Trophoblast cell (in vitro differentiated cells and primary cell): Measurements from ENCODE around the gene BRD4.

Source experiments
- DNase-seq, 2 donors: peaks; one replicate each; pipeline ENCODE4 v3.0.0-alpha.2; 2016
- H2AFZ ChIP-seq: 2 replicates; pipeline ENCODE4 v1.6.1; 2013; ENCODE audit warnings: low read length, moderate library complexity, mild to moderate bottlenecking; ENCODE audit not compliant: insufficient read depth, poor library complexity
- H2AK5ac ChIP-seq: 2 replicates; pipeline ENCODE4 v1.6.1; 2013; ENCODE audit warnings: mild to moderate bottlenecking, low read length
- H2BK120ac ChIP-seq: 2 replicates; pipeline ENCODE4 v1.6.1; 2013; ENCODE audit warnings: low read length, mild to moderate bottlenecking, moderate library complexity; ENCODE audit not compliant: insufficient read depth, poor library complexity
- H2BK12ac ChIP-seq: 2 replicates; pipeline ENCODE4 v1.6.1; 2013; ENCODE audit warnings: mild to moderate bottlenecking, low read length, moderate library complexity
- H2BK5ac ChIP-seq: 2 replicates; pipeline ENCODE4 v1.6.1; 2013; ENCODE audit warnings: low read length, low read depth, moderate library complexity, mild to moderate bottlenecking; ENCODE audit not compliant: poor library complexity
- H3K14ac ChIP-seq: 2 replicates; pipeline ENCODE4 v1.6.1; 2013; ENCODE audit warnings: mild to moderate bottlenecking, low read length
- H3K18ac ChIP-seq: 2 replicates; pipeline ENCODE4 v1.6.1; 2013; ENCODE audit warnings: mild to moderate bottlenecking, low read length
- H3K23ac ChIP-seq: 2 replicates; pipeline ENCODE4 v1.6.1; 2013; ENCODE audit warnings: low read length
- H3K27ac ChIP-seq: 2 replicates; pipeline ENCODE4 v1.5.1; 2013; ENCODE audit warnings: low read depth, mild to moderate bottlenecking, inconsistent platforms, low read length, moderate library complexity
- H3K27me3 ChIP-seq: 2 replicates; pipeline ENCODE4 v1.6.1; 2013; ENCODE audit warnings: inconsistent platforms, mild to moderate bottlenecking, low read length, moderate library complexity; ENCODE audit not compliant: insufficient read depth
- H3K36me3 ChIP-seq, 2 experiments: 1 replicate in 1 of 2; 2 replicates in 1 of 2; pipeline ENCODE4 v1.6.1; 2013; ENCODE audit warnings: low read length in 2 of 2, mild to moderate bottlenecking in 2 of 2, moderate library complexity in 1 of 2; ENCODE audit not compliant: insufficient read depth in 2 of 2, control insufficient read depth in 1 of 2
- H3K4ac ChIP-seq: 2 replicates; pipeline ENCODE4 v1.6.1; 2013; ENCODE audit warnings: low read depth, mild to moderate bottlenecking, low read length, moderate library complexity
- H3K4me1 ChIP-seq, 2 experiments: 1 replicate in 1 of 2; 2 replicates in 1 of 2; pipeline ENCODE4 v1.6.1; 2013; ENCODE audit warnings: low read length in 2 of 2, mild to moderate bottlenecking in 2 of 2, moderate library complexity in 1 of 2; ENCODE audit not compliant: insufficient read depth in 2 of 2, control insufficient read depth in 1 of 2
- H3K4me2 ChIP-seq: 2 replicates; pipeline ENCODE4 v1.6.1; 2013; ENCODE audit warnings: inconsistent platforms, mild to moderate bottlenecking, low read length, moderate library complexity
- H3K4me3 ChIP-seq: 2 replicates; pipeline ENCODE4 v1.5.1; 2013; ENCODE audit warnings: mild to moderate bottlenecking, low read depth, low read length, inconsistent platforms
- H3K79me1 ChIP-seq: one replicate; pipeline ENCODE4 v1.6.1; 2013; ENCODE audit warnings: low read length
- H3K79me2 ChIP-seq: 2 replicates; pipeline ENCODE4 v1.6.1; 2013; ENCODE audit warnings: low read length, mild to moderate bottlenecking; ENCODE audit not compliant: control insufficient read depth, insufficient read depth, poor library complexity
- H3K9ac ChIP-seq: 2 replicates; pipeline ENCODE4 v1.6.1; 2013; ENCODE audit warnings: mild to moderate bottlenecking, low read length
- H3K9me3 ChIP-seq: 2 replicates; pipeline ENCODE4 v1.6.1; 2013; ENCODE audit warnings: low read depth, mild to moderate bottlenecking, control low read depth, inconsistent platforms, low read length; ENCODE audit not compliant: insufficient read depth
- H4K12ac ChIP-seq: 2 replicates; pipeline ENCODE4 v1.6.1; 2013; ENCODE audit warnings: low read depth, mild to moderate bottlenecking, low read length, moderate library complexity
- H4K8ac ChIP-seq: 2 replicates; pipeline ENCODE4 v1.6.1; 2013; ENCODE audit warnings: low read depth, mild to moderate bottlenecking, low read length, moderate library complexity
- H4K91ac ChIP-seq: one replicate; pipeline ENCODE4 v1.6.1; 2013; ENCODE audit warnings: low read depth, mild to moderate bottlenecking, low read length, moderate library complexity
- WGBS: extraction: QIAGEN DNeasy Blood & Tissue Kit; methylation state at CpG from one replicate; pipeline ENCODE4 v1.1.7; 2013; ENCODE audit warnings: missing lambda C conversion rate; ENCODE audit not compliant: insufficient read length, insufficient coverage; ENCODE audit errors: extremely low coverage; 5-methylcytosine and 5-hydroxymethylcytosine counted together

The BRD4 gene

DNA sequence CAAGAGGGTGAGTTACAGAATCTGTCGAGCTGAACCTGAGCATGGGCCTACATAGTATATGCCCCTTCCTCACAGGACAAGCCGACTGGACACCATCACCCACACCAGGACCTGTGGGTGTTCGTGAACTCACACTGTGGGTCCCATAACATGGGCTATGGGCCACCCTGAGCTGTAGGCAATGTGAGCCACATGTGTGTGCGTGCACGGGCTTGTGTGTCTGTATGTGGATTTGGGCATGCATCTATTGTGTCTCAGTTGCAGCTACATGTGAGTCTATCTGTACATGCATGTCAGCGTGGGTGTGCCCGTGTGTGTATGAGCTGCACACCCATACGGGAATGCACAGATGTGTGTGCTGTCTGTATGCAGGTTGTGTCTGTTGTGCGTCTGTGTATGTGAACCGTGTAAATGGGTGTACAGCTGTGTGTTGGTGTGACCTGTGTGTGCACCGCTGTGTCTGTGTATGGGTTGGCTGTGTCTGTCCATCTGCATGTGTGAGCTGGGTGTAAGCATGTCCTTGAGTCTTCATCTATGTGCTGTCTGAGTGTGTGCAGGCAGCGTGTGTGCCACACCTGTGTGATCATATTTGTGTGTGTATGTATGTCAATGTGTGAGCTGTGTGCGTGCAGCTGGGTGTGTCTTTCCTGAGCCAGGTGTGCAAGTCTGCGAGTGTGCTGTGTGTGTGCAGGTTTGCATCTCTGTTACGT lies 133.2 kb downstream of the BRD4 start:
- Histone ChIP-seq H3K27ac (no peak overlapping the region), H3K4me3 (peak overlapping the region; percentile 80), H2BK5ac (no peak overlapping the region)

GRCh38 chr19:15197942-15198341 lies 134.4 kb downstream of the BRD4 start:
- Histone ChIP-seq H4K8ac (no peak overlapping the region), H3K14ac (no peak overlapping the region), H3K79me1 (peaks cover 6% of the 10 kb centered on the region), H3K79me2 (peaks cover 4% of the 10 kb centered on the region), H2BK120ac (no peak overlapping the region), H3K9ac (no peak overlapping the region), H3K23ac (no peak overlapping the region), H3K4me3 (no peak overlapping the region), H2BK12ac (no peak overlapping the region), H3K18ac (no peak overlapping the region), H3K27ac (no peak overlapping the region), H2AK5ac (no peak overlapping the region), H3K4me2 (no peak overlapping the region), H2BK5ac (no peak overlapping the region), H2AFZ (no peak overlapping the region), H3K9me3 (peaks cover 3% of the 10 kb centered on the region), H3K4me1 (peaks cover 0 to 13% of the 10 kb centered on the region in 2 experiments), H4K91ac (no peak overlapping the region), H3K36me3 (peaks cover 13 to 17% of the 10 kb centered on the region in 2 experiments), H4K12ac (no peak overlapping the region), H3K27me3 (no peaks in the 10 kb centered on the region), H3K4ac (no peak overlapping the region)
- WGBS: no CpG with 5 or more reads among the region's 8 CpGs
- DNase-seq: no peak

More for the DNA sequence above, 133.2 kb downstream of the BRD4 start:
- peak overlapping the region; percentile 7 for H2BK120ac ChIP-seq
- H3K36me3 ChIP-seq: peaks cover 11 to 17% of the 10 kb centered on the region in 2 experiments
- H3K4me2 ChIP-seq: peak overlapping the region; percentile 59
- H3K18ac ChIP-seq: peak overlapping the region; percentile 1
- H3K9ac ChIP-seq: peak overlapping the region; percentile 12
- H2AFZ ChIP-seq: no peak overlapping the region
- H4K8ac ChIP-seq: no peak overlapping the region
- H2BK12ac ChIP-seq: no peak overlapping the region
- H3K27me3 ChIP-seq: no peaks in the 10 kb centered on the region
- H3K14ac ChIP-seq: no peak overlapping the region
- no peak overlapping the region for H3K23ac ChIP-seq
- H4K12ac ChIP-seq: no peak overlapping the region
- H3K9me3 ChIP-seq: peaks cover 3% of the 10 kb centered on the region
- H3K4ac ChIP-seq: no peak overlapping the region
- H2AK5ac ChIP-seq: no peak overlapping the region
- no CpG with 5 or more reads among the region's 15 CpGs for WGBS
- peak overlapping the region; percentile 25 for H4K91ac ChIP-seq
- no peak for DNase-seq
- H3K79me2 ChIP-seq: peaks cover 4% of the 10 kb centered on the region
- H3K4me1 ChIP-seq: peaks cover 0 to 13% of the 10 kb centered on the region in 2 experiments
- peaks cover 6% of the 10 kb centered on the region for H3K79me1 ChIP-seq

GRCh38 chr19:15197275-15197941 lies 134.9 kb downstream of the BRD4 start:
- Histone ChIP-seq H3K4me2 (no peak overlapping the region), H4K91ac (no peak overlapping the region), H3K18ac (no peak overlapping the region), H3K14ac (no peak overlapping the region), H2AFZ (no peak overlapping the region), H3K79me2 (peaks cover 4% of the 10 kb centered on the region), H2BK12ac (no peak overlapping the region), H3K9ac (no peak overlapping the region), H4K8ac (no peak overlapping the region), H3K4ac (no peak overlapping the region), H2BK5ac (no peak overlapping the region), H4K12ac (no peak overlapping the region), H3K23ac (no peak overlapping the region), H3K27me3 (no peaks in the 10 kb centered on the region), H2AK5ac (no peak overlapping the region), H2BK120ac (no peak overlapping the region), H3K4me3 (no peak overlapping the region), H3K9me3 (peaks cover 3% of the 10 kb centered on the region), H3K27ac (no peak overlapping the region), H3K79me1 (peaks cover 6% of the 10 kb centered on the region), H3K4me1 (peaks cover 0 to 13% of the 10 kb centered on the region in 2 experiments), H3K36me3 (peaks cover 17 to 22% of the 10 kb centered on the region in 2 experiments)
- no CpG with 5 or more reads among the region's 14 CpGs for WGBS
- no peak for DNase-seq

GRCh38 chr19:15196360-15197005 lies 135.9 kb downstream of the BRD4 start:
- Histone ChIP-seq H2AFZ (no peak overlapping the region), H3K14ac (no peak overlapping the region), H3K27me3 (no peaks in the 10 kb centered on the region), H4K12ac (no peak overlapping the region), H3K27ac (no peak overlapping the region), H3K79me2 (peaks cover 4% of the 10 kb centered on the region), H3K4me1 (peaks cover 0 to 13% of the 10 kb centered on the region in 2 experiments), H3K36me3 (peaks cover 26 to 31% of the 10 kb centered on the region in 2 experiments), H2BK12ac (no peak overlapping the region), H2AK5ac (no peak overlapping the region), H2BK5ac (no peak overlapping the region), H4K8ac (no peak overlapping the region), H4K91ac (no peak overlapping the region), H3K4me2 (peak overlapping the region; percentile 85), H3K4me3 (no peak overlapping the region), H3K9ac (no peak overlapping the region), H3K4ac (no peak overlapping the region), H2BK120ac (no peak overlapping the region), H3K79me1 (peaks cover 6% of the 10 kb centered on the region), H3K9me3 (peaks cover 3% of the 10 kb centered on the region), H3K23ac (no peak overlapping the region), H3K18ac (no peak overlapping the region)
- WGBS: no CpG with 5 or more reads among the region's 4 CpGs
- DNase-seq: no peak
